ENCODE results near the gene RILPL1.
A peak's percentile ranks its signal among the peaks of the same experiment; 100 is the strongest.
"Not testable (repeated sequence)": the region's sequence is repeated elsewhere in the genome, so short reads cannot be mapped to it uniquely, and the experiment has no call there.

Gene RILPL1

GRCh38 chr12:123497065-123497464 is 36.5 kb downstream of the RILPL1 start:
- intact Hi-C loops (cut with micrococcal nuclease), result no loop called here
- no peak overlapping the region for H3K4me3 Mint-ChIP-seq
- H3K36me3 Mint-ChIP-seq (ENCODE audit: low read depth), result peaks cover 44% of the 10 kb centered on the region
- H3K4me1 Mint-ChIP-seq (ENCODE audit: low read depth), result peaks cover 15% of the 10 kb centered on the region
- H3K27ac Mint-ChIP-seq, result no peak overlapping the region
- H3K9me3 Mint-ChIP-seq, result no peaks in the 10 kb centered on the region
- H3K27me3 Mint-ChIP-seq, result peaks cover 4% of the 10 kb centered on the region

- Mint-ChIP-seq H3K9me3 (no peaks in the 10 kb centered on the region), H3K27ac (no peak overlapping the region), H3K4me1 (ENCODE audit: low read depth) (peaks cover 16% of the 10 kb centered on the region), H3K27me3 (peaks cover 4% of the 10 kb centered on the region), H3K36me3 (ENCODE audit: low read depth) (peaks cover 38% of the 10 kb centered on the region), H3K4me3 (no peak overlapping the region)
- intact Hi-C loops (cut with micrococcal nuclease), result no loop called here
These were observed 39.2 kb downstream of the RILPL1 start for GRCh38 chr12:123494124-123494851.

DNA sequence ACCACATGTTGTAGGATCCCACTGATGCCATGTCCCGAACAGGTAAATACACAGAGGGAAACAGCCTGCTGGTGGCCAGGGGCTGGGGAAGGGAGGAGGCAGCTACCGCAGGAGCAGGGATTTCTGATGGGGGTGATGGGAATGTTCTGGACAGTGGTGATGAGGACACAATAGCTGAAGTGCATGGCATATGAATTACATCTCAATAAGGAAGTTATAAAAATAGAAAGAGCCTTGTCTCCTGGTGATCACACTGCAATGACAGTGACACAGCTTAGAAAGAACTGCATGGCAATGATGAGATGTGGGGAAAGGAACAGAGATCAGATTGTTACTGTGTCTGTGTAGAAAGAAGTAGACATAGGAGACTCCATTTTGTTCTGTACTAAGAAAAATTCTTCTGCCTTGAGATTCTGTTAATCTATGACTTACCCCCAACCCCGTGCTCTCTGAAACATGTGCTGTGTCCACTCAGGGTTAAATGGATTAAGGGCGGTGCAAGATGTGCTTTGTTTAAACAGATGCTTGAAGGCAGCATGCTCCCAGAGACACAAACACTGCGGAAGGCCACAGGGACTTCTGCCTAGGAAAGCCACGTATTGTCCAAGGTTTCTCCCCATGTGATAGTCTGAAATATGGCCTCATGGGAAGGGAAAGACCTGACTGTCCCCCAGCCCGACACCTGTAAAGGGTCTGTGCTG is 41.0 kb downstream of the RILPL1 start:
- Mint-ChIP-seq H3K36me3 (ENCODE audit: low read depth) (peaks cover 23% of the 10 kb centered on the region), H3K4me1 (ENCODE audit: low read depth) (peaks cover 16% of the 10 kb centered on the region), H3K27me3 (peaks cover 13% of the 10 kb centered on the region)
- H3K27ac Mint-ChIP-seq; H3K9me3 Mint-ChIP-seq; H3K4me3 Mint-ChIP-seq; intact Hi-C loops (cut with micrococcal nuclease): not testable (repeated sequence)

- Mint-ChIP-seq H3K4me1 (ENCODE audit: low read depth) (peaks cover 16% of the 10 kb centered on the region), H3K27ac (no peak overlapping the region)
These were observed 42.0 kb downstream of the RILPL1 start for GRCh38 chr12:123491481-123491880.

GRCh38 chr12:123491056-123491455 is 42.5 kb downstream of the RILPL1 start:
- Mint-ChIP-seq H3K27me3 (peaks cover 17% of the 10 kb centered on the region), H3K4me3 (no peak overlapping the region), H3K4me1 (ENCODE audit: low read depth) (peaks cover 16% of the 10 kb centered on the region), H3K9me3 (no peaks in the 10 kb centered on the region), H3K27ac (no peak overlapping the region), H3K36me3 (ENCODE audit: low read depth) (peaks cover 11% of the 10 kb centered on the region)
- intact Hi-C loops (cut with micrococcal nuclease), result no loop called here

More at GRCh38 chr12:123491481-123491880, 42.0 kb downstream of the RILPL1 start:
- H3K9me3 Mint-ChIP-seq, result no peaks in the 10 kb centered on the region
- H3K36me3 Mint-ChIP-seq (ENCODE audit: low read depth), result peaks cover 16% of the 10 kb centered on the region
- H3K27me3 Mint-ChIP-seq, result peaks cover 15% of the 10 kb centered on the region
- no peak overlapping the region for H3K4me3 Mint-ChIP-seq
- intact Hi-C loops (cut with micrococcal nuclease), result no loop called here

- H3K9me3 Mint-ChIP-seq, result no peaks in the 10 kb centered on the region
- no peak overlapping the region for H3K4me3 Mint-ChIP-seq
- peaks cover 11% of the 10 kb centered on the region for H3K36me3 Mint-ChIP-seq (ENCODE audit: low read depth)
- H3K27ac Mint-ChIP-seq, result no peak overlapping the region
- peaks cover 26% of the 10 kb centered on the region for H3K27me3 Mint-ChIP-seq
- H3K4me1 Mint-ChIP-seq (ENCODE audit: low read depth), result peaks cover 16% of the 10 kb centered on the region
- intact Hi-C loops (cut with micrococcal nuclease), result no loop called here
These were observed 43.4 kb downstream of the RILPL1 start for GRCh38 chr12:123490089-123490488.

DNA sequence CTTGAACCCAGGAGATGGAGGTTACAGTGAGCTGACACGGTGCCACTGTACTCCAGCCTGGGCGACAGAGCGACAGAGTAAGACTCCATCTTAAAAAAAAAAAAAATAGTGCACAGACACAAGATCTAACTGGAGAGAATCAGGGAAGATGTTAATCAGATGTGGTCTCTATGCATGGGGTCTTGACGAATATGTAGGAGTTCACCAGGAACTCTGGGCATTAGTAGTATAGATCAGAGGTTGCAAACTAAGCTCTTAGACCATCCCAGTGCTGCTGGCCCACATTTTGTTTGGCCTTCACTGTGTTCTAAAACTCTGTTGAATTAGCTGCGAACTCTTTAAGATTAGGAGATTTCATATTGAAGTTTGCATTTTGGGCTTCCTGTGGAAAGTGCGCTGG is 43.9 kb downstream of the RILPL1 start:
- Mint-ChIP-seq H3K27me3 (peaks cover 31% of the 10 kb centered on the region), H3K4me3 (no peak overlapping the region), H3K27ac (no peak overlapping the region), H3K9me3 (no peaks in the 10 kb centered on the region), H3K4me1 (ENCODE audit: low read depth) (peaks cover 17% of the 10 kb centered on the region), H3K36me3 (ENCODE audit: low read depth) (peaks cover 14% of the 10 kb centered on the region)
- intact Hi-C loops (cut with micrococcal nuclease), result no loop called here

DNA sequence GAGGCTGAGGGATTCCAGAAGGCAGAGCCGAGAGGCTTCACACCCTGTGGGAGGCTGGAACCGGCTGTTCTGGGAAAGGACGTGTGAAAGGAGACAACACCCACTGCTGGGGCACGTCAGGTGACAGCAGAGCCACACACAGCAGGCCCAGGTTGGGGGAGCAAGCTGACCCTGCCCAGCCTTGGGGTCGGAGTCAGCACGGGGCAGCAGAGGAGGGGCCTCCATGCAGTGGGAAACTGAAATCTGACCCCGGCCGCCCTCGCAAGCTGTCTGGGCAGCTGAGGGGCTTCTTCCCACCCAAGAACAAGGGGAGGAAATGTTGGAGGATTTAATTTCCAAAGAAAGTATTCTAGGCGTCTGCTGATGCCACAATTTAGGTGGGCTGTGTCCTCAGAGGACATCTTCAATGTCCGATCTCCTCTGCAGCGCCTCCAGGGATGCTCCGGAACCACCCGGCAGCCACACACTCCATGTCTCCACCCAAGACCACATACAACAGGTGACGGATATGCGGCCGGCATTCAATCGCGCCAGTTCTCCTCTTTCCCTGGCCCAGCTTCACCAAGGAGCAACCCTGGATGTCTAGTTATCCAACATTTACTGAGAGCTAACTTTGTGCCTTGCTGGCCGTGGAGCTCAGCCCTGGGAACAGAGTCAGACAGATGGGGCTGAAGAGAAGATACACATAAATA is 44.8 kb downstream of the RILPL1 start:
- intact Hi-C loops (cut with micrococcal nuclease), result no loop called here
- H3K36me3 Mint-ChIP-seq (ENCODE audit: low read depth), result peaks cover 17% of the 10 kb centered on the region

DNA sequence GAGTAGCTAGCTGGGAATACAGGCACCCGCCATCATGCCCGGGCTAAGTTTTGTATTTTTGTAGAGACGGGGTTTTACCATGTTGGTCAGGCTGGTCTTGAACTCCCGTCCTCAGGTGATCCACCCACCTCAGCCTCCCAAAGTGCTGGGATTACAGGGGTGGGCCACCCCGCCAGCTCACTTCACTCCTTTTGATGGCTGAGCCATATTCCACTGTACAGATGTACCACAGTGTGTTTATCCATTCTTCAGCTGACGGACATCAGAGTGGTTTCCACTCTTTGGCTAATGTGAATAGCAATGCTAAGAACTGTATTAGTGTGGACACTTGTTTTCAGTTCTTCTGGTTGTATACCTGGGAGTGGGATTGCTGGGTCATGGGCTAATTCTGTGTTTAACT is 46.1 kb downstream of the RILPL1 start:
- intact Hi-C loops (cut with micrococcal nuclease), result no loop called here
- H3K4me1 Mint-ChIP-seq (ENCODE audit: low read depth), result peaks cover 27% of the 10 kb centered on the region
- H3K27me3 Mint-ChIP-seq, result peaks cover 39% of the 10 kb centered on the region
- no peak overlapping the region for H3K4me3 Mint-ChIP-seq
- no peak overlapping the region for H3K27ac Mint-ChIP-seq
- H3K36me3 Mint-ChIP-seq (ENCODE audit: low read depth), result peaks cover 13% of the 10 kb centered on the region
- H3K9me3 Mint-ChIP-seq, result no peaks in the 10 kb centered on the region

More for the DNA sequence above, 44.8 kb downstream of the RILPL1 start:
- Mint-ChIP-seq H3K4me3 (no peak overlapping the region), H3K9me3 (no peaks in the 10 kb centered on the region), H3K27me3 (peaks cover 40% of the 10 kb centered on the region), H3K27ac (no peak overlapping the region), H3K4me1 (ENCODE audit: low read depth) (peaks cover 26% of the 10 kb centered on the region)

DNA sequence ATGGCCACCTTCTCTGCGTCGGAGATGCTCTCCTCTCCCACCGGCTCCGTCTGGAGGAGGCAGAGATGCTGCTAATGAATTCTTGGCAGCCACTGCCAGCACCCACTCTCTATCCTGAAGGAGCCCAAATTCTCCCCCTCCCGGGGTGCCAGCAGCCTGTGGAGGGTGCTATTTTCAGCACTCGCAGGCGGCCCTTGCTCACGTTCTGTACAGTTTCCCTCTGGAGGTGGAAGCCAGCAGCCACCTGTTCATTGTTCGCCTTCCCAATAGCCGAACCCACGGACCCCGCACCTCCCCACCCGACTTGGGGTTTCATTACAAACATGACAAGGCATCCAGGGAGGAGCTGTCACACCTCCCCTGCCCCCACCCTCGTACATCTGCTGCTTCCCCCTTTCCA is 47.8 kb downstream of the RILPL1 start:
- Mint-ChIP-seq H3K27me3 (peaks cover 41% of the 10 kb centered on the region), H3K9me3 (no peaks in the 10 kb centered on the region), H3K27ac (no peak overlapping the region), H3K4me1 (ENCODE audit: low read depth) (peaks cover 27% of the 10 kb centered on the region), H3K4me3 (no peak overlapping the region), H3K36me3 (ENCODE audit: low read depth) (peaks cover 13% of the 10 kb centered on the region)
- intact Hi-C loops (cut with micrococcal nuclease), result no loop called here

- H3K27ac Mint-ChIP-seq, result peak overlapping the region; percentile 21
- no peaks in the 10 kb centered on the region for H3K9me3 Mint-ChIP-seq
- no peak overlapping the region for H3K4me3 Mint-ChIP-seq
- H3K36me3 Mint-ChIP-seq (ENCODE audit: low read depth), result peaks cover 25% of the 10 kb centered on the region
- peaks cover 38% of the 10 kb centered on the region for H3K27me3 Mint-ChIP-seq
- intact Hi-C loops (cut with micrococcal nuclease), result no loop called here
- peaks cover 27% of the 10 kb centered on the region for H3K4me1 Mint-ChIP-seq (ENCODE audit: low read depth)
These were observed 49.8 kb downstream of the RILPL1 start for GRCh38 chr12:123483602-123484248.

GRCh38 chr12:123482876-123483275 is 50.6 kb downstream of the RILPL1 start:
- H3K9me3 Mint-ChIP-seq, result no peaks in the 10 kb centered on the region
- peaks cover 27% of the 10 kb centered on the region for H3K4me1 Mint-ChIP-seq (ENCODE audit: low read depth)

DNA sequence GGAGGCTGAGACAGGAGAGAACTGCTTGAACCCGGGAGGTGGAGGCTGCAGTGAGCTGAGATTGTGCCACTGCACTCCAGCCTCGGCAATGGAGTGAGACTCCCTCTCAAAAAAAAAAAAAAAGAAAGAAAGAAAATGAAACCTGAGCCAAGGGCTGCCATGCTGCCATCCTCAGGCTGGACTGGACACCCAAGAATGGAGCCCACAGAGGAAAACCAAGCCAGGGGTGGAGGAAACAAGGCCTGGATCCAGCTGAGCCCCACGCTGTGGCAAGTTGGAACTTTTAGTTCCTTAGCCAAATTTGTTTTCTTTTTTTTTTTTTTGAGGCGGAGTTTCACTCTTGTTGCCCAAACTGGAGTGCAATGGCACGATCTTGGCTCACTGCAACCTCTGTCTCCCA is 52.3 kb downstream of the RILPL1 start:
- H3K27me3 Mint-ChIP-seq, result peaks cover 28% of the 10 kb centered on the region
- H3K4me3 Mint-ChIP-seq; intact Hi-C loops (cut with micrococcal nuclease); H3K9me3 Mint-ChIP-seq; H3K27ac Mint-ChIP-seq: not testable (repeated sequence)
- H3K36me3 Mint-ChIP-seq (ENCODE audit: low read depth), result peaks cover 50% of the 10 kb centered on the region
- H3K4me1 Mint-ChIP-seq (ENCODE audit: low read depth), result peaks cover 27% of the 10 kb centered on the region

More at GRCh38 chr12:123482876-123483275, 50.6 kb downstream of the RILPL1 start:
- Mint-ChIP-seq H3K36me3 (ENCODE audit: low read depth) (peaks cover 34% of the 10 kb centered on the region), H3K27ac (peak overlapping the region; percentile 69), H3K4me3 (no peak overlapping the region), H3K27me3 (peaks cover 32% of the 10 kb centered on the region)
- intact Hi-C loops (cut with micrococcal nuclease), result no loop called here

All from dendritic cell treated with granulocyte-macrophage colony-stimulating factor and Interleukin-4, amounts not matched to agents 40 ng/mL and 50 ng/mL, for 4 days (primary cell).